Breast epithelium (tissue), 3 donors: Measurements from ENCODE around the gene GGPS1.

Experiments used
- POLR2A ChIP-seq: fragments of 450-650 bp; IDR thresholded peaks from one replicate; pipeline ENCODE4 v1.6.1; 2016; ENCODE audit warnings: antibody characterized with exemption, mild to moderate bottlenecking, moderate library complexity
- POLR2AphosphoS5 ChIP-seq, 3 donors: sonication (generic); formaldehyde crosslinking; IDR thresholded peaks; one replicate each; pipeline ENCODE4 v1.6.1; 2017; ENCODE audit warnings: antibody characterized with exemption in 3 of 3
- TF ChIP-seq, protein P1 (sequence below), 3 donors: fragments of 450-650 bp; IDR thresholded peaks; one replicate each; pipeline ENCODE4 v1.5.1; 2016 to 2017; ENCODE audit warnings: antibody characterized with exemption in 3 of 3, mild to moderate bottlenecking in 3 of 3, moderate library complexity in 3 of 3

DNA sequence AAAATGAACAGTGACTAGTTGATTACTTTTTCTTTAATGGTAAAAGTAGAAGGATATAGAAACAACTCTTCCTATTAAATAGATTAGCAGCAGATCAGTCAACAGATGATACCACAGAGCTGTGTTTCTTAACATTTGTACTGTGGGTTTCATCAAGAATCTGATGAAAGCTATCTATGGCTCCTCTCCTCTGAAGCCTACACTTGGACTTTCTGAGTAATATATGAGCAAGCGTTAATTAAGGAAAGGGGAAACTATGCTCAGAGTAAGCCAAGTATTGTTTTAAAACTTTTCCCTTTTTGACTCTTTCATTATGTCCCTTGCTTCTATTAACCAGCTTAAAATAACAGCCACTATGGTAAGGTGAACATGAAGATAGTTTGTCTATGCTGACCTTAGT, 11.2 kb upstream of the GGPS1 start:
- TF ChIP-seq, protein P1, sequence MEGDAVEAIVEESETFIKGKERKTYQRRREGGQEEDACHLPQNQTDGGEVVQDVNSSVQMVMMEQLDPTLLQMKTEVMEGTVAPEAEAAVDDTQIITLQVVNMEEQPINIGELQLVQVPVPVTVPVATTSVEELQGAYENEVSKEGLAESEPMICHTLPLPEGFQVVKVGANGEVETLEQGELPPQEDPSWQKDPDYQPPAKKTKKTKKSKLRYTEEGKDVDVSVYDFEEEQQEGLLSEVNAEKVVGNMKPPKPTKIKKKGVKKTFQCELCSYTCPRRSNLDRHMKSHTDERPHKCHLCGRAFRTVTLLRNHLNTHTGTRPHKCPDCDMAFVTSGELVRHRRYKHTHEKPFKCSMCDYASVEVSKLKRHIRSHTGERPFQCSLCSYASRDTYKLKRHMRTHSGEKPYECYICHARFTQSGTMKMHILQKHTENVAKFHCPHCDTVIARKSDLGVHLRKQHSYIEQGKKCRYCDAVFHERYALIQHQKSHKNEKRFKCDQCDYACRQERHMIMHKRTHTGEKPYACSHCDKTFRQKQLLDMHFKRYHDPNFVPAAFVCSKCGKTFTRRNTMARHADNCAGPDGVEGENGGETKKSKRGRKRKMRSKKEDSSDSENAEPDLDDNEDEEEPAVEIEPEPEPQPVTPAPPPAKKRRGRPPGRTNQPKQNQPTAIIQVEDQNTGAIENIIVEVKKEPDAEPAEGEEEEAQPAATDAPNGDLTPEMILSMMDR (IDR thresholded peaks at IDR 0.05) = no peak
- TF ChIP-seq POLR2AphosphoS5 (IDR thresholded peaks at IDR 0.05) (no peak), POLR2A (no peak)
